ENCODE results near the gene SPATA20.

SPATA20 gene

DNA sequence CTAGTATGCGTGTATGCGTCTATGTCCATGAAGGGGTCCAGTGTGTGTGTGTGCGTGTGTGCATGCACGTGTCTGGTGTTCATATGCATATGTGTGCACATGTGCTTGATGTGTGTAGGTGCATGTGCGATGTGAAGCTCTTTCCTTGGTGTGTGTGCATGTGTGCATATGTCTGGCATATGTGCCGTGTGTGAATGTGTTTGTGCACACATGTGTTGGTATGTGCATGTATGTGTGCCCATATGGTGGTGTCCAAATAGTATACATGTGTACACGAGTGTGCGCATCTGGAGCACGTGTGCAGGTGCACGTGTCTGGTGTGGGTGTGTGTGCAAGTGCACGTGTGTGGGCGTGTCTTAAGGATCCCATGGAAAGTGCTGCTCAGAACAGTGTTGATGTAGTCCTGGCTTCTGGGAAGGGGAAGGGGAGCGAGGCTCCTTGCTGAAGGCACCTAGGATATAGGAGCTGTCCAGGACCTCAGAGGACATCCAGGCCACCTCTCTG is 30.5 kb downstream of the SPATA20 start:
- no peak for DNase-seq (ENCODE audit: low read depth in 2 of 2)

GRCh38 chr17:50578173-50578572 is 31.2 kb downstream of the SPATA20 start:
- no peak for DNase-seq (ENCODE audit: low read depth in 2 of 2)

DNA sequence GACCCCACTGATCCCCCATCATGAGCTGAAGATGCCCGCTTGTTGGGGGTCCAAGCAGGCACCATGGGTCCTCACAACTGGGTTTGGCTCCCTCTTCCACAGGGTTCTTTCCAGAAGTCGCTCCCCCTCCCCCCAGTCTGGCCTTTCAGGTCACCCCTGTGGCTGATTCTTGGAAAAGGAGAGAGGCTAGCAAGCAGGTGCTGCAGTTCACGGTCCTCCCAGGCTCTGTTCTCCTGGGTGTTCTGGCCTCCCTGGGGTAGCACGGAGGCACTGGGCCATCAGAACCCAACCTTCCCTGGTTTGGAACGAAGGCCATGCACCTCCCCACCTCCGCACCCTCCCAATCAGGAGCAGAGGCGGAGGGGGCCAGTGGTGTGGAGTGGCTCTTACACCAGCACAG is 32.4 kb downstream of the SPATA20 start:
- DNase-seq (ENCODE audit: low read depth in 2 of 2): no peak

- no peak for DNase-seq (ENCODE audit: low read depth in 2 of 2)
Measured at GRCh38 chr17:50580646-50581045, 33.7 kb downstream of the SPATA20 start.

- DNase-seq (ENCODE audit: low read depth in 2 of 2): no peak
Measured at GRCh38 chr17:50581316-50581715, 34.3 kb downstream of the SPATA20 start.

DNA sequence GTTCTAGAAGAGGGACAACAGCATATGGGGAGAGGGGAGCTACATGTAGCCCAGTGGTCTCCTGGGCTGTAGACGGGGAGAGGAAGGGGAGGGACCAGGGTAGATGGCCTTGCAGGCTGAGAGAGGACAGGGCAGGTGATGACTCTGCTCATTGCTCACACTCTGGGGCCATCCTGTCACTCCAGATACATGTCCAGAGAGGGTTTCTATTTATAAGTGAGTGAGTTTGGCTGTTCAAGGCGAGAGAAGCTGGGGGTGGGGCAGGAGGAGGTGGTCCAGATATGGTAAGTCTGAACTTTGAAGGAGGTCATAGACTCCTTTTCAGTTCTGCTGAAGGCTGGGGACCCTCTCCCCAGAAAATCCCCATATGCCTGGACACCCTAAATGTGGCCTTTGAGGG is 35.8 kb downstream of the SPATA20 start:
- no peak for DNase-seq (ENCODE audit: low read depth in 2 of 2)

- no peak for DNase-seq (ENCODE audit: low read depth in 2 of 2)
Measured at GRCh38 chr17:50583641-50584040, 36.7 kb downstream of the SPATA20 start.

GRCh38 chr17:50584116-50584515 is 37.1 kb downstream of the SPATA20 start:
- no peak for DNase-seq (ENCODE audit: low read depth in 2 of 2)

DNA sequence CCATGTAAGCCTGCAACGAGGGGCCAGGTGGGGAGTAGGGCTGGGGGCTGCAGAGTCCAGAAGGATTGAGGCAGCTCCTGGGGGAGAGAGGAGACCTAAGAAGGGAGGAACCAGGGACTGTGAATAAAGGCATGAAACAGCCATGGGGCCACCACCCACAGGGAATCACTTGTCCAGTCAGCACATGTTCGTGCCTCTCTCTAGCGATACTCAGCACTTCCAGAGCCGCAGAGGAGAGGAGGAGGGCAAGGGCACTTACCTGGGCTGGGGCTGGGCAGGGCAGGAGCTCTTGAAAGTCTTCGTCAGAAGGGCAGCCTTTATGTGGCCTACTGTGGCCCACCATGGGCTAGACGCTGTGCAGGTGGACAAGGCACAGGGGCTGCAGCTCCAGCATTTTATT is 37.8 kb downstream of the SPATA20 start:
- DNase-seq (ENCODE audit: low read depth in 2 of 2): no peak

- DNase-seq (ENCODE audit: low read depth in 2 of 2): no peak
Measured at GRCh38 chr17:50585346-50585745, 38.4 kb downstream of the SPATA20 start.

GRCh38 chr17:50585891-50586290 is 38.9 kb downstream of the SPATA20 start:
- DNase-seq (ENCODE audit: low read depth in 2 of 2): no peak

DNA sequence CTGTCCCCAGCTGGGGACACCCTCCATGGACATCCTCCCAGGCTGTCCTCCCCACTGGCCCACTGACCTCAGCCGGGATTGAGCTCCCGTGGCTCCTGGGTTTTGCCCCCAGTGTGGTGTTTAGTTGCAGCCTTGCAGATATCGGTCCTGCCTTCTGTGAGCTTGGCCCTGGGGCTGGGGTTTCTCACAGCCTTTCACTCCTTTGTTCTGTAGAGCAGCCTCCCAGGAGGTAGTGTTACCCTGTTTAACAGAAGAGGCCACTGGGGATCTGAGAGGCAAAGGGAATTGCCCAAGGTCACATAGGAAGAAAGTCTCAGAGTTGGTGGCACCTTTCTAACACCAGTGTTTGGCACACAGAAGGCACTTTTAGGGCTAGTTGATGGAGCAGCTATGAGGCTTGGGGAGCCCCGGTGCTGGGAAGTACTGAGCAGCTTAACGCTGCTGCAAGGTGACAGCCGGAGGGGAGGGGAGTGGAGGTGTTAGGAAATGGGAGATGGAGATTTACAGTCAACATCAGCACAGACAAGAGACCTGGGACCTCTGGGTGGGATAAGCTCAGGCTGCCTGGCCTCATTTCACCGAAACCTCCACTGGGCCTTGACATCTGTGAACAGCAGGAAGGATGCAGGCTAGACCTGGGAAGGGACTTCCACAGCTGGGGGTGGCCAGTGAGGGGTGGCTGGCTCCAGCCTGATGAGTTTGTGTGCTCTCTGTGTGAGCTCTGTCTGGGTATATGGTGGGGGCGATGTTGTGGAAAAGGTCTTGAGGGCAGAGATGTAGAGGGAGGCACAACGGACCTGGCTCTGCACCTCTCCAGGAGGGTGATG is 39.7 kb downstream of the SPATA20 start:
- DNase-seq (ENCODE audit: low read depth in 2 of 2): no peak

- DNase-seq (ENCODE audit: low read depth in 2 of 2): no peak
Measured at GRCh38 chr17:50587571-50587970, 40.6 kb downstream of the SPATA20 start.

DNA sequence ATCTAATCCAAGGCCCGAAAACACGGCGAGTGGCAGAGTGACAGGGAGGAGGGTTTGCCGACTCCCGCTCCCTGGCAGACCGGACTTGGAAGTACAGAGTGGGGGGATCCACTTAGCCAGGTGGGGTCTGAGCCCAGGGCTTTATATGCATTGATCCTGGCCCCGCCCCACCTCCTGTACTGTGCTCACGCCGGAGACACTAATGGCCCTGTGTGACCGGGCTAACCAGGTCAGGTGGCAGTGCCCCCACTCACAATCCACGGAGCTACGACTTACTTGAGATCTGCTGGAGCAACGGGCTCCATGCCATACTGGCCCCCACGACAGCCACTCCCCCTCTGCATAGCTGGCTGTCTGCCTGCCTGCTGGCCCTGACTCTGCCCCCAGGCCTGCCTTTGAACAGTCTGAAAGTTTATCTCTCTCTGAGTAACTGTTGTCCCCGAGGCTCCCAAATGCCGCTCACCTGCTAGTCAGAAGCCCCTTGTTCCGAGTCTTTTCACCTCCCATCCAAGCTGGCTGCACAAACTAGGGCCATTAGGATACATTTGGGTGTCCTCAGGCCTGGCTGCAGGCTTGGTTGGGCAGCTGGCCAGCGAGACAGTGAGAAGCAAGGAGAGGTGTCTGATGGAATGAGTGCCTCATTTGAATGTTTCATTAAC is 41.5 kb downstream of the SPATA20 start:
- DNase-seq (ENCODE audit: low read depth in 2 of 2): no peak

- DNase-seq (ENCODE audit: low read depth in 2 of 2): no peak
Measured at GRCh38 chr17:50589095-50589705, 42.2 kb downstream of the SPATA20 start.

DNA sequence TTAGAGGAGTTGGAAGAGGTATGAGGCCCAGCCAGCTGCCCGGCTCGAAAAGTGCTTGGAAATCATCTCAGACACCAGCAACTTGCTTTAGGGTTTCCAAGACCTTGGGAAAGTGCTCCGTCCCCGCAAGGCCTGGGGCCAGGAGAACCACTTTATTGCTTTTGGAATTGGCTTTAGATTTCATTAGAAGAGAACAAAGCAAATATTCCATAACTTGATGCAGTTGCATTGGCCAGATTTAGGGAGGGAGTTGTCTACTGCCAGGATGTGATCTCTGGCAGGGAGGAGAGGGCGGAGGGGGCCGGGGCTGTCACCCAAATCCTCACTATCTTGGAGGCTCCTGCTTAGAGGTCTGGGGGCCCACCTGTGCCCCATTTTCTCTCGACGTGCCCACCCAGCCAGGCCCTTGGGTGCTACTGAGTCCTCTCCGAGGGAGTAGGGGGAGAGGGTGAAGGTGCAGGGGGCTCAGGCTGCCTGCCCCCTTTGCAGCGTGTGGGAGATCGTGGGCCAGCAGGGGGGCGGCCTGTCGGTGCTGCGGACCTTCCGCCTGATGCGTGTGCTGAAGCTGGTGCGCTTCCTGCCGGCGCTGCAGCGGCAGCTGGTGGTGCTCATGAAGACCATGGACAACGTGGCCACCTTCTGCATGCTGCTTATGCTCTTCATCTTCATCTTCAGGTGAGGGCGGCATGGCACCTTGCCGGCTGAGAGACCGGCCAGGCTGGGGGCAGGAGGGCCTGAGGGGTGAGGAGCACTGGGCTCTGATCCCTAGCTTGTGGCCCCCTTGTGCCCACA is 44.2 kb downstream of the SPATA20 start:
- no peak for DNase-seq (ENCODE audit: low read depth in 2 of 2)

- DNase-seq (ENCODE audit: low read depth in 2 of 2): no peak
Measured at GRCh38 chr17:50593321-50593720, 46.3 kb downstream of the SPATA20 start.

DNA sequence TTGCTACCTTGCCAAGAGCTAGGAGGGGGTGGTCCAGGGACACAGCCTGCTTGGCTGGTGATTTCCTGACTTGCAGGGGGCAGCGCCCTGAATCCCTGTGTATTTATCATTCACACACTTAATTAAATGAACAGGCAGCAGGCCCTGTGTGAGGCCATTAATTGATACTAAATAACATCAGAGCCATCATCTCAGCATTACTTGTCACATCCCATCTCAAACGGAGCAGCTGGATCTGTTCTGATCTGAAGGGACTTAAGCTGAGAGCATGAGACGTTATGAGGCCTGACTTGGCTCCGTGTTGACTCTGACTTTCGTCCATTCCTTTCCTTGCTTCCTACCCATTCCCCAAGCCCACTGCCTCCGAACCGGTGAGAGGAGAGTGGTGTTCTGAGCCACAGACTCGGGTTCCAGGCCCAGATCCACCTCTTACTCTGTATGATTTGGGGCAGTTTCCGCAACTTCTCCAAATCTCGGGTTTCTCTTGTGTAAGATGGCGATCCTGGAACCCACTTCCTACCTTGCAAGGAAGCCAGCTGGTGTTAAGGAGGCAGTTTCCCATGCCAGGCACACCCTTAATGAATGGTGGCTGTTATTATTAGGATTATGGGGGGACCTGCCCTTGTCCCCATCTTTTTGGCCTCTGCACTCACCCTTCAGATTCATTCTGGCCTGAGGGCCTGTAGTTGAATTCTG is 47.3 kb downstream of the SPATA20 start:
- no peak for DNase-seq (ENCODE audit: low read depth in 2 of 2)

- DNase-seq (ENCODE audit: low read depth in 2 of 2): no peak
Measured at GRCh38 chr17:50594892-50595291, 47.9 kb downstream of the SPATA20 start.

GRCh38 chr17:50596191-50597037 is 49.4 kb downstream of the SPATA20 start:
- no peak for DNase-seq (ENCODE audit: low read depth in 2 of 2)

Measured in stimulated activated CD8-positive, alpha-beta memory T cell treated with anti-CD3 and anti-CD28 coated beads, Interleukin-2, amount 100 ng/mL, for 48 hours (primary cell).